T-helper 17 cell (primary cell): Measurements from ENCODE around the gene SPART. TPM values are rescaled to one million over a fixed set of nuclear protein-coding genes. Genes with fewer than 3 reads are reported as not detected.
A peak's percentile ranks its signal among the peaks of the same experiment; 100 is the strongest.

ENCODE experiments used
- ATAC-seq: fragments of 150-1000 bp; cut with Tn5 transposase; 2 replicates; pipeline ENCODE4 v1.10.0; 2021; ENCODE audit warnings: mild to moderate bottlenecking, moderate library complexity
- DNase-seq, 3 donors: peaks; one replicate each; pipeline versions ENCODE4 v3.0.0 to v3.0.0-alpha.2; 2020 to 2021
- H3K9me3 ChIP-seq: one replicate; pipeline ENCODE4 v1.7.0; 2013; ENCODE audit warnings: low read length, mild to moderate bottlenecking; ENCODE audit not compliant: control insufficient read depth, poor library complexity, severe bottlenecking
- H3K27ac Mint-ChIP-seq: one replicate; pipeline ENCODE4 v1.8.0; 2022; ENCODE audit warnings: mild to moderate bottlenecking, moderate library complexity, mixed read lengths
- H3K27me3 Mint-ChIP-seq: one replicate; pipeline ENCODE4 v1.8.0; 2022; ENCODE audit warnings: mixed read lengths
- H3K36me3 Mint-ChIP-seq: one replicate; pipeline ENCODE4 v1.8.0; 2022; ENCODE audit warnings: low read depth, mixed read lengths
- H3K4me1 Mint-ChIP-seq: one replicate; pipeline ENCODE4 v1.8.0; 2022; ENCODE audit warnings: mild to moderate bottlenecking, mixed read lengths
- H3K4me3 Mint-ChIP-seq: one replicate; pipeline ENCODE4 v1.8.0; 2022; ENCODE audit warnings: mild to moderate bottlenecking, moderate library complexity, mixed read lengths
- total RNA-seq, 4 donors: library from RNA in 2 of 4; stranded (reverse) in 2 of 4; gene quantifications; one replicate each; pipeline ENCODE4 v1.2.3 and lab custom pipeline; 2022 to 2026

The SPART gene, protein sequence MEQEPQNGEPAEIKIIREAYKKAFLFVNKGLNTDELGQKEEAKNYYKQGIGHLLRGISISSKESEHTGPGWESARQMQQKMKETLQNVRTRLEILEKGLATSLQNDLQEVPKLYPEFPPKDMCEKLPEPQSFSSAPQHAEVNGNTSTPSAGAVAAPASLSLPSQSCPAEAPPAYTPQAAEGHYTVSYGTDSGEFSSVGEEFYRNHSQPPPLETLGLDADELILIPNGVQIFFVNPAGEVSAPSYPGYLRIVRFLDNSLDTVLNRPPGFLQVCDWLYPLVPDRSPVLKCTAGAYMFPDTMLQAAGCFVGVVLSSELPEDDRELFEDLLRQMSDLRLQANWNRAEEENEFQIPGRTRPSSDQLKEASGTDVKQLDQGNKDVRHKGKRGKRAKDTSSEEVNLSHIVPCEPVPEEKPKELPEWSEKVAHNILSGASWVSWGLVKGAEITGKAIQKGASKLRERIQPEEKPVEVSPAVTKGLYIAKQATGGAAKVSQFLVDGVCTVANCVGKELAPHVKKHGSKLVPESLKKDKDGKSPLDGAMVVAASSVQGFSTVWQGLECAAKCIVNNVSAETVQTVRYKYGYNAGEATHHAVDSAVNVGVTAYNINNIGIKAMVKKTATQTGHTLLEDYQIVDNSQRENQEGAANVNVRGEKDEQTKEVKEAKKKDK
- total RNA-seq (10 to 100 TPM; 25.6 to 34.8 TPM), total RNA-seq (lab: John Stamatoyannopoulos, UW) (47.9 to 101 reads per million in 2 donors)

DNA sequence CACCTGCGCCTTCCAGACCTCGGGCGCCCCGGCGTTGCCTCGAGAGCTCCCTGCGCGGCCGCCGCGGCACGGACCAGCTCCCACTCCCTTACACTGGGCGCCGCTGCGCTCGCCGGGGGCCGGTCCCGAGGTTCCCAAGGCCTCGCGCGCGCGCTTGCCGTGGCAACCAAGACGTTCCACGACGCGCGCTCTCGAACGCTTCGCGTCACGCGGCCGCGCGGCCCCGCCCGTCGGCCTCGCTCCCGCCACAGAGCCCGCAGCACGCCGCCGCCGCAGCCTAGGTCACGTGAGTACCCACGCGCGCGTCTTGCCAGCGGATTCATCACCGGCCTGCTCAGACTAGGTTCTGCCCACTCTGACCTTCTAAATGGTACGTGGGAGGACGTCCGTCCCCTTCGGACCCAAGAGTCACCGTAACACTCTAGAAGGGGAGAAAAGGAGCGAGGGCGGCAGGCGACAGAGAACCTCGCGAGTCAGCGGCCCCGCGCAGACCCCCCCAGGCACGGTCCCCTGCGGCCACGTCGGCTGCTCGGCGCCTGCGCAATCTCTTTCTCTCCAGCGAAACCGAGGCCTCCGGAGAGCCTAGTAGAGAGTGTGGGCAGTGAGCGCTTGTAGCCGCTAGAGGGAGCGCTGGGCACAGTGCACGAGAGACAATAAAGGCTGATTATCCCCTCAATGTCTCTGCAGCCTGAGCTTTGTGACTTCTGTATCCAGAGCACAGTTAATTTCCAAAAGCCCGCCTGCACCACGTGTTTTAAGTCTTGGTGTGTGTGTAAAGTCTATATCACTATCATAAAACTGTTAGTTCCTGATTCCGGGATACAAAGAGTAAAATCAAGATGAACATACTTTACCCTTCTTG lies at the start of gene SPART:
TSS of gene SPART (minus strand) at position 173 of the 862 bp plus-strand sequence. CDS start 10,564 bp downstream, outside the sequence.
- DNase-seq (peak; percentile 66 to 80 (median 77)), ATAC-seq (peak; percentile 84)
- Mint-ChIP-seq H3K4me1 (peaks cover 25% of the 10 kb centered on the region), H3K27ac (peak within 1 kb of the TSS; percentile 98), H3K27me3 (peaks cover 5% of the 10 kb centered on the region), H3K4me3 (peak within 1 kb of the TSS; percentile 96), H3K36me3 (peaks cover 2% of the 10 kb centered on the region)
- no peaks in the 10 kb centered on the region for H3K9me3 ChIP-seq

DNA sequence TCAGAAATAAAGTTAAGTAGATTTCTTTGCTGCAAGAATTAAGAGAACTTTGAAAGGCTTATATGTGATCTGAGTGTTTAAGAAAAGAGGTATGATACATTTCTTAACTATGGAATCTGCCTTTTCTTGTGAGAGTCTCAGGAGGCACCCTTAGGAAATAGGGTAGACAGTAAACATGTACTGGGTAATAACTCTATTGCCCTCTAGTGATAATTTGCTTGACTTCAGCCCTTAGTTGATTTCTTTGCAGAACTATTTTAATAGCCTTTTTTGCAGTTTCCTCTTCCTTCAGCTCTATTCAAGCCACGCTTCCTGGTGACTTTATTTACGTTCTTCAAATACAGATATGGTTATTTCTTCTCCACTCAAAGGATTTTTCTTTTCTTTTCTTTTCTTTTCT lies 49.1 kb upstream of the SPART start:
- Mint-ChIP-seq H3K27ac (no peak overlapping the region), H3K4me3 (no peak overlapping the region), H3K27me3 (peaks cover 19% of the 10 kb centered on the region), H3K4me1 (no peaks in the 10 kb centered on the region), H3K36me3 (no peaks in the 10 kb centered on the region)
- ATAC-seq (no peak), DNase-seq (no peak)
- H3K9me3 ChIP-seq, result no peaks in the 10 kb centered on the region

DNA sequence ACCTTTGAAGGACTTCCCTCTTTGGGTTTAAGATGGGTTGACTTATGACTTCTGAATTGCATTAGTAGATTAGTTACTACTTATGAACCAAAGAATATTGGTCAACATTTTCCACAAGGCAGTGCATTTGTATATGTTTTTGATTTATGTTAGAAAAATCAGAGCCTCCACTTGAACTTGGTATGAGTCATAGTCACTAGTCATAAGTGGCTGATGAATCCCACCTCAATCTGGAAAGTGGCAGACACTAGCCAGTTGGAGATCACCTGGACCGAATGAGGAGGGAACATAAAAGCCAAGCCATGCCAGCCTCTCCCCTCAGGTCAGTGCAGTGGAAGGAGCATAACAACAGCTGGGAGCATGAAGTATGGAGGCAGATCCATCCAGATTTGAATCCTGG lies 39.3 kb upstream of the SPART start:
- H3K4me3 Mint-ChIP-seq, result no peak overlapping the region
- no peaks in the 10 kb centered on the region for H3K9me3 ChIP-seq
- DNase-seq, result no peak
- H3K27me3 Mint-ChIP-seq, result peaks cover 9% of the 10 kb centered on the region
- H3K27ac Mint-ChIP-seq, result no peak overlapping the region
- no peaks in the 10 kb centered on the region for H3K36me3 Mint-ChIP-seq
- no peaks in the 10 kb centered on the region for H3K4me1 Mint-ChIP-seq
- no peak for ATAC-seq

DNA sequence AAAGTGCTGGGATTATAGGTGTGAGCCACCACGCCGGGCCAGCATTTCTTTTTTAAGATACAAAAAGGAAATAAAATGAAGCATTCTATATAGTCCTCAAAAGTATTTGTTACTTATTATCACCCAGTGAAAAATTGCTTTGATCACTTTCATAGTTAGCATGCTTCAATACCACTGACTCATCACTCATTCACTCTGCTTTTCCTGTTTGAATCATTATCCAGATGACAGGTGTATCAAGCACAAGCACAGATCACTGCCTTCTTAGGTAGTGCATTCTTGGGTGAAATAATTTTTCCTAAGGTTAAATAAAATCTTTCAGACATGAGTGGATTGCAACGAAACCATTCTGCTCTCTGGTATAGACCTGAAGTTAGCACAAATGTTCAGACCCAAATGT lies 35.8 kb upstream of the SPART start:
- ATAC-seq (no peak), DNase-seq (no peak)
- Mint-ChIP-seq H3K4me1 (no peaks in the 10 kb centered on the region), H3K36me3 (no peaks in the 10 kb centered on the region), H3K27me3 (peaks cover 9% of the 10 kb centered on the region), H3K4me3 (no peak overlapping the region), H3K27ac (no peak overlapping the region)
- peaks cover 3% of the 10 kb centered on the region for H3K9me3 ChIP-seq

DNA sequence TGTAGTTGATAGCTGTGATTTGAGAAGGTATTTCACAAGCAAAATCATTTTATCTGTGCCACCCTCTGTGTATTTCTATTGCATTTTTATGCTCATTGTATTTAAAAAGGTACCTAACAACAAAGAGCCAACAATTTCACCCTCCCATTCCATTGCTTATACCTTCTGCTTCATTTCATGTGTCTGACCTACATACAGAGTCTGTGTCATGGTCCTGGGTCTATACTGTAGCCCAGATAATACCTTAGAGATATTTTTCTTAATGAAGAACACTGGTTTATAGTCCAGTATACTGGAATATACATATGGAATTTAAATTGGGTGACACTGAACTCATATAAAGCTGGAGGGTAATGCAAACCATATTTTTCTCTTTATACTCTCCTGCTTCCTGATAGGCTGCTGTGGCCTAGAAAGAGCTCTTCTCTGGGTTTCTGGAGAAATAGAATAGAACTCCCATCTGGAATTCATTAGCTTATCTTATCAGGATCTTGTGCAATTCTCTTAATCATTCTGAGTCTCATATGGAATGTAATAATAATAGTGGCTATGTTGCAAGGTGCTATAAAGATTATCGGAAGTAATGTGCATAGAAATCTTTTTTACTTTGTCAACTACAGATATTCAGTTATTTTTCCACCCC lies 31.8 kb upstream of the SPART start:
- Mint-ChIP-seq H3K4me3 (no peak overlapping the region), H3K27me3 (peaks cover 6% of the 10 kb centered on the region), H3K4me1 (no peaks in the 10 kb centered on the region), H3K36me3 (no peaks in the 10 kb centered on the region), H3K27ac (no peak overlapping the region)
- DNase-seq (no peak), ATAC-seq (no peak)
- peaks cover 3% of the 10 kb centered on the region for H3K9me3 ChIP-seq

DNA sequence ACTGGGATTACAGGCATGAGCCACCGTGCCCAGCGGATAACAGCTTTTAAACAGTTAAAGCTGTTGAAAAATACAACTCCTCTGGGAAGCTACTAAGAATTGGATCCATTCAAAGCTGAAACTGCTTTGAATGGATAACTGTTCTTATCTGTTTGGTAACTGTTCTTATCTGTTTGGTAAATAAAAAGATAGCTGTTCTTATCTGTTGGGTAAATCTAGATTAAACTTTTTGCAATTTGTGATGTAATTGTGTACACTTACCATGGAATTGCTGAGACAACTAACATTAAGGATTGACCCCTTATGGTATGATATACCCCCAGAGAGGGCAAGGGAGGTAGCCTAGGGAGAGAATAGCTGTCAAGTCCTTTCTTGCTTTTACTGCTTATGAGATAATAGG lies 27.9 kb upstream of the SPART start:
- H3K36me3 Mint-ChIP-seq, result no peaks in the 10 kb centered on the region

DNA sequence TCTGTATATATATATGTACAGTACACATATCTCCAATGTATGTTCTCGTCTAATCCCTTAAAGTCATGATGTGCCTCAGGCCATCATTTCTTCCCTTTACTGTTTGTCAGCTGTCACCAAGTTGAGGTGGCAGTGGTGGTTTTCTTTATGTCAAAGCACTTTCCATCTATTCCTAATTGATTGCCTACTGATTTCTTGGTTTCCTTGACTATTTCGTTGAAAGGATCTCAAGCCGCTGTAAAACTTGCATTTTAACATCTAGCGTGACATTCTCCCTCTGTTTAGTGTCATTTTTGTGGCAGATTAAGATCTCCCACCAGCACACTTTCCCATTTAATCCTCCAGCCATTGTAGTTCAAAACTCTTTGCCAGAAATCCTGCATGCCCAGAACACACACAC lies 25.0 kb upstream of the SPART start:
- H3K9me3 ChIP-seq, result no peaks in the 10 kb centered on the region
- H3K27ac Mint-ChIP-seq, result no peak overlapping the region
- no peaks in the 10 kb centered on the region for H3K4me1 Mint-ChIP-seq
- H3K4me3 Mint-ChIP-seq, result no peak overlapping the region
- peaks cover under 1% of the 10 kb centered on the region for H3K36me3 Mint-ChIP-seq
- ATAC-seq (no peak), DNase-seq (no peak)
- H3K27me3 Mint-ChIP-seq, result peaks cover 6% of the 10 kb centered on the region

More for the DNA sequence above, 27.9 kb upstream of the SPART start:
- ATAC-seq (no peak), DNase-seq (no peak)
- H3K9me3 ChIP-seq, result peaks cover 3% of the 10 kb centered on the region
- H3K27me3 Mint-ChIP-seq, result peaks cover 6% of the 10 kb centered on the region
- no peak overlapping the region for H3K27ac Mint-ChIP-seq
- no peak overlapping the region for H3K4me3 Mint-ChIP-seq
- no peaks in the 10 kb centered on the region for H3K4me1 Mint-ChIP-seq

DNA sequence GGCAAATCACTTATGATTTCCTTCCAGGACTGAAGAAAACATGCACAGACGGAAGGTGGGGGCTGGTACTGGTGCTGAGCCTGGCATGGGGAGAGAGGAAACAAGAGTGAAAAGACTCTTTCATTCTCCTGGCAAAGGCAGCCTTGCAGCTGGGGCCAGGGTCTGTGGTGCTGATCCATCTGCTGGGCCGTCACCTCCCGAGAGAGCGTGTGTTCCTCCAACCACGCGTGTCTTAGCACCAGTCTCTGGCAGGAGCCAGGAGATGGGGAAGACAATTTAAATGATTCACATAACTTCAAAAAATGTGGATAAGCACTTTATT lies 23.9 kb upstream of the SPART start:
- no peaks in the 10 kb centered on the region for H3K4me1 Mint-ChIP-seq
- no peaks in the 10 kb centered on the region for H3K9me3 ChIP-seq
- no peak for ATAC-seq
- H3K27me3 Mint-ChIP-seq, result peaks cover 11% of the 10 kb centered on the region
- no peak for DNase-seq
- no peak overlapping the region for H3K4me3 Mint-ChIP-seq
- peaks cover 3% of the 10 kb centered on the region for H3K36me3 Mint-ChIP-seq
- no peak overlapping the region for H3K27ac Mint-ChIP-seq

DNA sequence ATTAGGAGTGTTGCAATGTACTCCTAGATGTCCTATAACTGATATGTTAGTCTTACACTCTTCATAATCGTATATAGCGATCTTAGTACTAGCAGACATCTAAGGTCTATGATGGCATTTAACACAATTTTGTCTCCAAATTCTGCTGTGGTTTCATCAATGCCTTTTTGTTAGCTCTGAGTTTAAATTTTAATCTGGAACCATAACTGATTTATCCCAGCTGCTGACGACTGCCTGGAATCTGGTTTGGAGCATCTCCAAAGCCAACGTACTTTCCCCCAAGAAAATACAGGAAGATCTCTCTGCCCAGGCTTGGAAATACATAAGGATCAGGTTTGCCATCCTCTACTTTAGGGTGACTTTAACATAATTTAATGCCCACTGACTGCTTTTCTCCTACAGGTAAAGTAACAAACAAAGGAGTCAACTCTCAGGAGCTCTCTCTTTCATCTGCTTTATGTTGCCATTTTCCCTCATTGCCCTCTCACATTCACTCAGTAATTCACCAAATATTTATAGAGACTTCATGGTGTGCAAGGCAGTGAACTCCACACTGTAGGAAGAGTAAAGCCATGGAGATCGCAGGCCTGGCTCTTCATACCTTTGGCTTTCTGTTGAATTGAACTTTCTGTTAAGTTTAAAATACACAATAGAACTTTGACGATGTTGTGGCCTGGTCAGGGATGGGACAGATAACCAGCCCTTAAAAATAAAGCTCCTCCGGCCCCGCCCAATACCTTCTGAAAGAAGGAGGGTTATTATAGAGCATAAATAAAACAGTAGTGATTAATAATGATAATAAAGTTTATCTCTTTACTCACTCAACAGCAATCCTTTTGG lies 23.3 kb upstream of the SPART start:
- no peak for DNase-seq
- no peak for ATAC-seq
- Mint-ChIP-seq H3K4me1 (no peaks in the 10 kb centered on the region), H3K36me3 (peaks cover 7% of the 10 kb centered on the region), H3K27me3 (peaks cover 16% of the 10 kb centered on the region), H3K27ac (no peak overlapping the region), H3K4me3 (no peak overlapping the region)
- no peaks in the 10 kb centered on the region for H3K9me3 ChIP-seq

DNA sequence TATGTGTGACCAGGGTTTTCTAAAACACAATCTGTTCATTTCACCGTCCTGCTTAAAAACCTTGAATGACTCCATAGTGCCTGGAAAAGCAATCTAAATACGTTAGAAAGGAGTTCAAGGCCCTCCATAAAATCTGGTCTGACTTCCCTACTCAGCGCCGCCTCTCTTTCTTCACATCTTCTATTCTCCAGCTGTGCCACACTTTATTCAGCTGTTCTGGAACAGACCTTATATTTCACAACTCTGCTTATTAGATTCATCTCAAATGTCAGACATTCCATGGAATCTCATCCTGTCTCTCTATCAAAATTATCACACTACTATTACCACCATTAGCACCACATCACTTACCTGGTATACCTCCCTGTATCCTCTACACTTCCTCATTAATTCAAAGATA lies 19.8 kb upstream of the SPART start:
- no peaks in the 10 kb centered on the region for H3K4me1 Mint-ChIP-seq
- no peak for ATAC-seq
- H3K4me3 Mint-ChIP-seq, result no peak overlapping the region
- no peaks in the 10 kb centered on the region for H3K9me3 ChIP-seq
- DNase-seq, result no peak
- H3K27me3 Mint-ChIP-seq, result peaks cover 20% of the 10 kb centered on the region
- H3K36me3 Mint-ChIP-seq, result peaks cover 7% of the 10 kb centered on the region
- H3K27ac Mint-ChIP-seq, result no peak overlapping the region

DNA sequence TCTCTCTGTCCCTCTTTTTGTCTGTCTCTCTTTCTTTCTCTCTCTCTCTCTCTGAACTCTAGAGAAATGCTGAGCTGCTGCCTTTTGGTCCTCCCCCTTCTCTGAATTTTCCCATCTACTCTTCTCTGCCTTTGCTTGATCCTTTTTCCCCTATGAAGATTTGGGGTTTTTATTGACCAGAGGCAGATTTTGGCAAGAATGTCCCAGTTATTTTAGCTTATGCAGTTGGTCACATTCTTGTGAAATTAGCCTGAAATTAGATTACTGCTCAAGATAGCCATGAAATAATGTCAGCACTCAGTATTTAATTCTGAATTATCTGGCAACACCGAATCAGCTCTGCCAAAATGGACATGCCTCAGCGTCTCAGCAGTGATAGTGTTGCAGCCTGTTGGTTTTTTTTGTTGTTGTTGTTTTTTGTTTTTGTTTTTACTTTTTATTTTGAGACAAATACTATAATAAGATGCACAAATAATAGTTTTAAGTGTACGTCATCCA lies 17.2 kb upstream of the SPART start:
- H3K27ac Mint-ChIP-seq, result no peak overlapping the region

DNA sequence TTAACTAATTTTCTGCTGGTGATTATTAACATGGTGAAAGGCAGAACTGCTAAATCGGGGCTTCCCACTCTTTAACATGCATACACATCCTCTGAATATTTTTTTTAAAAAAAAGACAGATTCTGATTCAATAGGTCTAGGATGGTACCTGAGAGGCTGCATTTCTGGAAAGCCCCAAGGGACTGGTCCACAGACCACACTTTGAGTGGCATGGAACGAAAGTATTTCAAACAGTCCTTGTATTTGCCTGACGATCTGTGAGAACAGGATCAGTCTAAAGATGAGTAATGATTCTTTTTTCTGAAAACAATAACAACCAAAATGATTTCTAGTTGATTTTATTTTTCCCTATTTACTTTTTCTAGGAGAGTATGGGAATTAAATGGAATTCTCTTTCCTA lies 16.7 kb upstream of the SPART start:
- peaks cover 7% of the 10 kb centered on the region for H3K36me3 Mint-ChIP-seq
- H3K27ac Mint-ChIP-seq, result no peak overlapping the region
- no peak for DNase-seq
- H3K4me3 Mint-ChIP-seq, result no peak overlapping the region
- no peak for ATAC-seq
- H3K27me3 Mint-ChIP-seq, result peaks cover 29% of the 10 kb centered on the region
- H3K9me3 ChIP-seq, result no peaks in the 10 kb centered on the region
- H3K4me1 Mint-ChIP-seq, result no peaks in the 10 kb centered on the region

More for the DNA sequence above, 17.2 kb upstream of the SPART start:
- no peaks in the 10 kb centered on the region for H3K4me1 Mint-ChIP-seq
- H3K9me3 ChIP-seq, result no peaks in the 10 kb centered on the region
- DNase-seq (no peak), ATAC-seq (no peak)
- peaks cover 7% of the 10 kb centered on the region for H3K36me3 Mint-ChIP-seq
- H3K4me3 Mint-ChIP-seq, result no peak overlapping the region
- H3K27me3 Mint-ChIP-seq, result peaks cover 29% of the 10 kb centered on the region
